OCI-LY3 (cell line): ENCODE measurements around the gene SH2D4B.

Experiments
- CTCF ChIP-seq: fragments of 200-600, 300-600 bp; sonication (generic); IDR thresholded peaks from 2 replicates; pipeline ENCODE4 v1.5.1; 2014; ENCODE audit warnings: antibody characterized with exemption, low read length, low read depth
- EZH2phosphoT487 ChIP-seq: fragments of 200-600 bp; shearing (Covaris generic); IDR thresholded peaks from 2 replicates; pipeline ENCODE4 v1.6.1; 2018; ENCODE audit warnings: antibody characterized with exemption, mixed run types, low read depth

- TF ChIP-seq EZH2phosphoT487, result no peak
- no peak for TF ChIP-seq CTCF
These were observed 149.2 kb downstream of the SH2D4B start for GRCh38 chr10:80686734-80687475.
